Ovary (tissue), 3 donors: ENCODE measurements around the gene OPRL1.

ENCODE experiments used
- CTCF ChIP-seq, 3 donors: fragments of 450-650 bp in 2 of 3; fragments of 200-600 bp in 1 of 3; IDR thresholded peaks; one replicate each; pipeline versions ENCODE4 v1.5.1 to v1.8.0; 2016 to 2022; ENCODE audit warnings: antibody characterized with exemption in 3 of 3, mild to moderate bottlenecking in 1 of 3
- EP300 ChIP-seq: sonication (generic); formaldehyde crosslinking; IDR thresholded peaks from one replicate; pipeline ENCODE4 v1.6.1; 2017; ENCODE audit warnings: antibody characterized with exemption
- POLR2A ChIP-seq: fragments of 450-650 bp; IDR thresholded peaks from one replicate; pipeline ENCODE4 v1.6.1; 2017; ENCODE audit warnings: antibody characterized with exemption, mild to moderate bottlenecking, moderate library complexity
- donor health status: DM: no; HTN: no; CAD: no.

DNA sequence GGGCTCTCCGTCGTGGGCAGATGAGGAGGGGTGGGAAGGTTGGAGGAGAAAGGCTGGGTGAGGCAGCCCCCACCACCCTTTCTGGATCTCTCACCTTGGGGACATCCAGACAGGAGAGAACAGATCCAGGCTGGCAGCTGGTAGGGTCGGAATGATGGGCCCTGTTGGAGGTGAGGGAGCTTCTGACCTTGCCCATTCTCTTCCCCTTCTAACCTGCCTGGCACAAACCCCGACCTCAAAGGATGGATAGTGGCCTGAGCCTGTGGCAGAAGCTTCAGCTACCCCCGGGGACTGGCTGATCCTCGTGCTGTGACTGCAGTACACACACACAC, 33.5 kb downstream of the OPRL1 start:
- TF ChIP-seq CTCF (IDR thresholded peaks at IDR 0.05) (no peak), POLR2A (no peak), EP300 (no peak)
